HepG2 (cell line): ENCODE measurements around the gene ENPP1. TPM values are rescaled to one million over a fixed set of nuclear protein-coding genes. Genes with fewer than 3 reads are reported as not detected.

Source experiments
- ATAC-seq: fragments of 200-7000 bp; cut with Tn5 transposase; 3 replicates; pipeline ENCODE4 v1.9.1; 2020; ENCODE audit warnings: mild to moderate bottlenecking, moderate library complexity
- BruUV-seq: library from RNA; stranded (reverse); fragments of 400-500 nt; replicated peaks from 2 replicates; lab custom pipeline; 2021; lab: Mats Ljungman, UMichigan
- CTCF ChIA-PET: fragments of 300-600 bp; formaldehyde crosslinking; extraction: SDS; loops from one replicate; lab custom pipeline; 2021; ENCODE audit warnings: low total read pairs, inconsistent platforms, low intra/inter-chr PET ratio; lab: Yijun Ruan, JAX
- POLR2A ChIA-PET: fragments of 350-600 bp; sonication (Branson Sonifier 250); formaldehyde crosslinking; loops from one replicate; lab custom pipeline; 2020; ENCODE audit warnings: antibody characterized with exemption, inconsistent platforms; lab: Yijun Ruan, JAX
- DNase-seq: peaks from one replicate; pipeline ENCODE4 v3.0.0-alpha.2; 2015; ENCODE audit warnings: low spot score
- FAIRE-seq: peaks from 3 replicates; lab custom pipeline; 2011; peaks lifted over from hg19 to GRCh38; lab: Jason Lieb, UNC
- H2AFZ ChIP-seq: one replicate; pipeline ENCODE4 v1.6.1; 2011; ENCODE audit warnings: low read length, inconsistent platforms
- H3K27ac ChIP-seq: fragments of 300-600 bp; 3 replicates; pipeline ENCODE4 v1.8.0; 2011; ENCODE audit warnings: mixed run types, mild to moderate bottlenecking, mixed read lengths, low read length, inconsistent platforms; ENCODE audit not compliant: insufficient read depth; ENCODE audit errors: extremely low read length
- H3K27me3 ChIP-seq, 2 experiments: fragments of 200-600 bp in 1 of 2; 2 replicates in 1 of 2; 3 replicates in 1 of 2; pipeline versions ENCODE4 v1.6.0 to v1.8.0; 2011; ENCODE audit warnings: low read length in 2 of 2, mild to moderate bottlenecking in 2 of 2, moderate library complexity in 2 of 2, inconsistent platforms in 1 of 2; ENCODE audit not compliant: insufficient read depth in 2 of 2, control insufficient read depth in 1 of 2
- H3K36me3 ChIP-seq, 2 experiments: fragments of 200-600 bp in 1 of 2; replicated peaks in 1 of 2; 2 replicates in 1 of 2; 3 replicates in 1 of 2; pipeline versions ENCODE4 v1.5.1 to v1.8.0; 2011; ENCODE audit warnings: low read length in 2 of 2, inconsistent platforms in 1 of 2; ENCODE audit not compliant: insufficient read depth in 2 of 2, control insufficient read depth in 1 of 2
- H3K4me1 ChIP-seq: 2 replicates; pipeline ENCODE4 v1.5.1; 2012; ENCODE audit warnings: low read length, inconsistent platforms; ENCODE audit not compliant: insufficient read depth
- H3K4me2 ChIP-seq: 2 replicates; pipeline ENCODE4 v1.6.0; 2011; ENCODE audit warnings: low read depth, low read length, inconsistent platforms
- H3K4me3 ChIP-seq, 3 experiments: fragments of 200-600 bp in 1 of 3; sonication (generic), shearing (Covaris generic) in 1 of 3; replicated peaks in 1 of 3; 2 replicates each; pipeline ENCODE4 v1.5.1; 2011 to 2016; ENCODE audit warnings: low read length in 3 of 3, inconsistent platforms in 2 of 3, low read depth in 2 of 3, mild to moderate bottlenecking in 2 of 3, control low read depth in 1 of 3, mixed read lengths in 1 of 3; ENCODE audit not compliant: insufficient read depth in 1 of 3
- H3K79me2 ChIP-seq: one replicate; pipeline ENCODE4 v1.6.1; 2011; ENCODE audit warnings: low read length, inconsistent platforms; ENCODE audit not compliant: insufficient read depth
- H3K9ac ChIP-seq: 2 replicates; pipeline ENCODE4 v1.6.0; 2011; ENCODE audit warnings: mild to moderate bottlenecking, low read depth, low read length, inconsistent platforms; ENCODE audit not compliant: insufficient read depth
- H3K9me3 ChIP-seq: 2 replicates; pipeline ENCODE4 v1.5.1; 2012; ENCODE audit warnings: mild to moderate bottlenecking, low read length
- H4K20me1 ChIP-seq: 2 replicates; pipeline ENCODE4 v1.6.0; 2011; ENCODE audit warnings: inconsistent platforms, mild to moderate bottlenecking, low read length, moderate library complexity; ENCODE audit not compliant: insufficient read depth
- DRAP1 ChIP-seq: IDR thresholded peaks from 2 replicates; pipeline ENCODE4 v1.6.1; 2016; ENCODE audit warnings: missing genetic modification reagents, missing compliant biosample characterization
- ETV6 ChIP-seq: sonication (generic); formaldehyde crosslinking; conservative IDR thresholded peaks from 2 replicates; pipeline ENCODE4 v1.4.0; 2020; ENCODE audit warnings: missing genetic modification reagents
- MED13 ChIP-seq: sonication (generic); formaldehyde crosslinking; IDR thresholded peaks from 2 replicates; pipeline ENCODE4 v1.5.0; 2020; ENCODE audit warnings: missing genetic modification reagents
- MLLT10 ChIP-seq: sonication (generic); formaldehyde crosslinking; IDR thresholded peaks from 2 replicates; pipeline ENCODE4 v1.4.0; 2020; ENCODE audit warnings: missing genetic modification reagents
- NFE2L1 ChIP-seq: sonication (generic); formaldehyde crosslinking; IDR thresholded peaks from 2 replicates; pipeline ENCODE4 v1.4.0; 2020; ENCODE audit warnings: missing genetic modification reagents, mild to moderate bottlenecking, borderline replicate concordance
- POGK ChIP-seq: sonication (generic); formaldehyde crosslinking; conservative IDR thresholded peaks from 2 replicates; pipeline ENCODE4 v1.8.0; 2022; ENCODE audit warnings: mild to moderate bottlenecking, moderate library complexity, missing genetic modification reagents
- ZNF362 ChIP-seq: sonication (generic); formaldehyde crosslinking; IDR thresholded peaks from 2 replicates; pipeline ENCODE4 v1.4.0; 2020; ENCODE audit warnings: missing genetic modification reagents, mild to moderate bottlenecking, borderline replicate concordance
- ZNF530 ChIP-seq: sonication (generic); formaldehyde crosslinking; IDR thresholded peaks from 2 replicates; pipeline ENCODE4 v1.5.0; 2020; ENCODE audit warnings: low read depth, mild to moderate bottlenecking, missing genetic modification reagents
- WGBS: methylation state at CpG from one replicate; pipeline ENCODE4 v1.1.6; 2017; ENCODE audit warnings: low lambda C conversion rate; 5-methylcytosine and 5-hydroxymethylcytosine counted together
- in situ Hi-C: cut with HindIII; loops from 2 replicates; pipeline ENCODE4 v1.10.0; 2017; ENCODE audit warnings: low pct_unique_long_range_greater_than_20kb; ENCODE audit not compliant: extremely low pct_ligation_motif_present
- intact Hi-C: fragments of 100-400 bp; cut with micrococcal nuclease; formaldehyde crosslinking; loops from one replicate; pipeline ENCODE4 v1.10.0; 2022; ENCODE audit not compliant: unreplicated experiment
- polyA plus RNA-seq, 8 experiments: library from polyadenylated mRNA; depleted of rRNA in 3 of 8; stranded (reverse) in 7 of 8; unstranded in 1 of 8; fragments of >200 nt; fragmentation: Illumina TruSeq in 4 of 8; extraction: Trizol in 4 of 8; gene quantifications; 2 replicates each; pipeline versions ENCODE4 v1.2.1 to v1.2.3, GENCODE V29; 2011 to 2016; ENCODE audit warnings: low read depth in 4 of 8, missing spikeins in 1 of 8, mixed read lengths in 1 of 8; ENCODE audit not compliant: insufficient read depth in 1 of 8
- total RNA-seq, 5 experiments: library from RNA; depleted of rRNA; stranded (reverse); fragments of >200 nt; fragmentation: Illumina TruSeq; extraction: Trizol; gene quantifications; 2 replicates each; pipeline ENCODE4 v1.2.3, GENCODE V29; 2016; ENCODE audit warnings: low read depth in 1 of 5

ENPP1 gene
- total and polyA plus RNA-seq, 2 of the 13 experiments (the other 11 are each of a cell fraction or from before 2014, with no cell fraction given), result 56.5 to 160 TPM

GRCh38 chr6:131781687-131782086, 26.1 kb upstream of the ENPP1 start:
- no peak overlapping the region for H3K4me2 ChIP-seq
- TF ChIP-seq ZNF362 (no peak), ZNF530 (no peak), POGK (no peak), MED13 (CRISPR knock-in tag) (no peak), MLLT10 (CRISPR knock-in tag) (no peak), ETV6 (CRISPR knock-in tag) (no peak), NFE2L1 (CRISPR knock-in tag) (no peak), DRAP1 (no peak)
- TF ChIP-seq, all 625 proteins: peak for 0
- no TSS peak for BruUV-seq
- ATAC-seq, result no peak
- no peaks in the 10 kb centered on the region for H3K36me3 ChIP-seq
- ChIA-PET POLR2A (interaction anchor here (1.5 kb wide), 1 partner anchor 55 kb away, joined by 3 read pairs; no protein-coding TSS in a partner anchor), CTCF (no interaction called here)
- H3K27ac ChIP-seq, result no peak overlapping the region
- intact Hi-C loops, result loop anchor here (1.0 kb wide), 1 partner anchor 129 kb away; no protein-coding TSS in a partner anchor
- H3K9me3 ChIP-seq, result no peaks in the 10 kb centered on the region
- FAIRE-seq, result no peak
- H2AFZ ChIP-seq, result no peak overlapping the region
- no peaks in the 10 kb centered on the region for H3K79me2 ChIP-seq
- H3K27me3 ChIP-seq, result no peaks in the 10 kb centered on the region
- no peak overlapping the region for H3K4me3 ChIP-seq
- no peak overlapping the region for H3K9ac ChIP-seq
- no peaks in the 10 kb centered on the region for H4K20me1 ChIP-seq
- peaks cover 38% of the 10 kb centered on the region for H3K4me1 ChIP-seq
- 56% methylated on average over 3 of the region's 3 CpGs for WGBS
- in situ Hi-C loops, result no loop called here
- DNase-seq, result no peak
